Type B pancreatic cell (in vitro differentiated cells): ENCODE measurements around the gene AGPAT3. TPM values are rescaled to one million over a fixed set of nuclear protein-coding genes. Genes with fewer than 3 reads are reported as not detected.

Experiments used
- DNase-seq: peaks from one replicate; pipeline ENCODE4 v3.0.0; 2021; ENCODE audit warnings: mixed read lengths; ENCODE audit not compliant: unreplicated experiment; ENCODE audit errors: extremely low spot score
- H3K27ac Mint-ChIP-seq: 2 replicates; pipeline ENCODE4 v1.8.0; 2021; ENCODE audit warnings: mild to moderate bottlenecking, mixed read lengths
- H3K27me3 Mint-ChIP-seq: 2 replicates; pipeline ENCODE4 v1.8.0; 2021; ENCODE audit warnings: mixed read lengths
- H3K36me3 Mint-ChIP-seq: 2 replicates; pipeline ENCODE4 v1.8.0; 2021; ENCODE audit warnings: mixed read lengths
- H3K4me1 Mint-ChIP-seq: one replicate; pipeline ENCODE4 v1.8.0; 2021; ENCODE audit warnings: mixed read lengths; ENCODE audit not compliant: unreplicated experiment
- H3K4me3 Mint-ChIP-seq: 2 replicates; pipeline ENCODE4 v1.8.0; 2021; ENCODE audit warnings: mild to moderate bottlenecking, mixed read lengths
- H3K9me3 Mint-ChIP-seq: 2 replicates; pipeline ENCODE4 v1.8.0; 2021; ENCODE audit warnings: mixed read lengths
- CTCF ChIP-seq: fragments of 200-600 bp; sonication (generic); conservative IDR thresholded peaks from 2 replicates; pipeline ENCODE4 v1.5.0; 2021; ENCODE audit warnings: antibody characterized with exemption, mild to moderate bottlenecking
- total RNA-seq: library from RNA; stranded (reverse); gene quantifications from 2 replicates; pipeline ENCODE4 v1.2.1, GENCODE V29; 2021; ENCODE audit warnings: low replicate concordance

The AGPAT3 gene
- total RNA-seq, 1 donor from 2014 or later: 59.2 TPM

GRCh38 chr21:43981151-43981870 lies 116.3 kb downstream of the AGPAT3 start:
- no peak overlapping the region for H3K27ac Mint-ChIP-seq

GRCh38 chr21:43981871-43982210 lies 116.8 kb downstream of the AGPAT3 start:
- H3K4me1 Mint-ChIP-seq: peaks cover 17% of the 10 kb centered on the region
- no peak overlapping the region for H3K27ac Mint-ChIP-seq
- no peaks in the 10 kb centered on the region for H3K36me3 Mint-ChIP-seq
- H3K9me3 Mint-ChIP-seq: no peaks in the 10 kb centered on the region
- H3K27me3 Mint-ChIP-seq: no peaks in the 10 kb centered on the region
- H3K4me3 Mint-ChIP-seq: no peak overlapping the region
- no peak for DNase-seq
- TF ChIP-seq CTCF: no peak

More at GRCh38 chr21:43981151-43981870, 116.3 kb downstream of the AGPAT3 start:
- H3K9me3 Mint-ChIP-seq: no peaks in the 10 kb centered on the region
- no peaks in the 10 kb centered on the region for H3K27me3 Mint-ChIP-seq
- H3K4me1 Mint-ChIP-seq: peaks cover 13% of the 10 kb centered on the region
- H3K4me3 Mint-ChIP-seq: no peak overlapping the region
- TF ChIP-seq CTCF: no peak
- DNase-seq: no peak
- H3K36me3 Mint-ChIP-seq: no peaks in the 10 kb centered on the region

GRCh38 chr21:43982489-43983078 lies 117.6 kb downstream of the AGPAT3 start:
- Mint-ChIP-seq H3K9me3 (no peaks in the 10 kb centered on the region), H3K27ac (no peak overlapping the region), H3K4me1 (peaks cover 17% of the 10 kb centered on the region), H3K36me3 (no peaks in the 10 kb centered on the region), H3K4me3 (no peak overlapping the region), H3K27me3 (no peaks in the 10 kb centered on the region)
- no peak for TF ChIP-seq CTCF
- DNase-seq: no peak

GRCh38 chr21:43983390-43983789 lies 118.4 kb downstream of the AGPAT3 start:
- no peaks in the 10 kb centered on the region for H3K9me3 Mint-ChIP-seq
- peaks cover 17% of the 10 kb centered on the region for H3K4me1 Mint-ChIP-seq
- no peak overlapping the region for H3K4me3 Mint-ChIP-seq
- no peak for DNase-seq
- H3K27me3 Mint-ChIP-seq: no peaks in the 10 kb centered on the region
- no peaks in the 10 kb centered on the region for H3K36me3 Mint-ChIP-seq
- no peak overlapping the region for H3K27ac Mint-ChIP-seq
- TF ChIP-seq CTCF: no peak

- no peak overlapping the region for H3K4me3 Mint-ChIP-seq
- no peaks in the 10 kb centered on the region for H3K36me3 Mint-ChIP-seq
- no peak for TF ChIP-seq CTCF
- no peaks in the 10 kb centered on the region for H3K27me3 Mint-ChIP-seq
- no peaks in the 10 kb centered on the region for H3K9me3 Mint-ChIP-seq
- no peak overlapping the region for H3K27ac Mint-ChIP-seq
- no peak for DNase-seq
- H3K4me1 Mint-ChIP-seq: peaks cover 17% of the 10 kb centered on the region
Measured at GRCh38 chr21:43983860-43984420, 118.9 kb downstream of the AGPAT3 start.
